H1 (cell line): Measurements from ENCODE around the gene IP6K1. TPM values are rescaled to one million over a fixed set of nuclear protein-coding genes. Genes with fewer than 3 reads are reported as not detected.

Source experiments
- CTCF ChIA-PET: fragments of 300-600 bp; sonication (Branson Sonifier 250); formaldehyde crosslinking; loops from one replicate; lab custom pipeline; 2021; ENCODE audit not compliant: partially characterized antibody; lab: Charles Lee
- POLR2A ChIA-PET: fragments of 300-600 bp; sonication (Branson Sonifier 250); formaldehyde crosslinking; loops from one replicate; lab custom pipeline; 2021; ENCODE audit warnings: inconsistent platforms; ENCODE audit not compliant: partially characterized antibody; lab: Charles Lee
- DNase-seq, 2 experiments: peaks; one replicate each; pipeline versions ENCODE4 v3.0.0 to v3.0.0-alpha.2; 2010 to 2022; ENCODE audit warnings: low spot score in 2 of 2, low read depth in 1 of 2, mixed read lengths in 1 of 2
- FAIRE-seq: peaks from 2 replicates; lab custom pipeline; 2011; peaks lifted over from hg19 to GRCh38; lab: Jason Lieb, UNC
- H2AFZ ChIP-seq: 2 replicates; pipeline ENCODE4 v1.8.1; 2012; ENCODE audit warnings: low read length, inconsistent platforms
- H2AK5ac ChIP-seq: 2 replicates; pipeline ENCODE4 v1.6.1; 2013; ENCODE audit warnings: low read depth, low read length
- H2BK120ac ChIP-seq: replicated peaks from 2 replicates; pipeline ENCODE3; 2013; ENCODE audit warnings: low read depth, low read length, inconsistent platforms
- H2BK12ac ChIP-seq: 2 replicates; pipeline ENCODE4 v1.6.1; 2013; ENCODE audit warnings: low read depth, low read length
- H2BK15ac ChIP-seq: 2 replicates; pipeline ENCODE4 v1.6.1; 2013; ENCODE audit warnings: low read length
- H2BK20ac ChIP-seq: 2 replicates; pipeline ENCODE4 v1.6.1; 2013; ENCODE audit warnings: low read length
- H2BK5ac ChIP-seq: 2 replicates; pipeline ENCODE4 v1.6.1; 2013; ENCODE audit warnings: low read depth, low read length
- H3K14ac ChIP-seq: 2 replicates; pipeline ENCODE4 v1.6.1; 2013; ENCODE audit warnings: inconsistent platforms; ENCODE audit not compliant: insufficient read length
- H3K18ac ChIP-seq: 2 replicates; pipeline ENCODE4 v1.6.1; 2013; ENCODE audit warnings: low read length; ENCODE audit errors: extremely low read depth
- H3K23ac ChIP-seq: 2 replicates; pipeline ENCODE4 v1.6.1; 2013; ENCODE audit warnings: inconsistent platforms; ENCODE audit not compliant: insufficient read length
- H3K23me2 ChIP-seq: 2 replicates; pipeline ENCODE4 v1.6.1; 2013; ENCODE audit warnings: low read depth, low read length
- H3K27ac ChIP-seq: 2 replicates; pipeline ENCODE4 v1.6.1; 2011; ENCODE audit warnings: low read depth, low read length, inconsistent platforms
- H3K27me3 ChIP-seq, 4 experiments: replicated peaks in 1 of 4; 1 replicate in 1 of 4; 2 replicates in 3 of 4; pipeline versions ENCODE4 v1.6.1 to v1.8.1; 2011 to 2013; ENCODE audit warnings: low read length in 3 of 4, mild to moderate bottlenecking in 3 of 4, inconsistent platforms in 2 of 4, mixed read lengths in 2 of 4, moderate library complexity in 1 of 4; ENCODE audit not compliant: control insufficient read depth in 3 of 4, insufficient read depth in 3 of 4; ENCODE audit errors: extremely low read depth in 1 of 4
- H3K36me3 ChIP-seq, 4 experiments: 2 replicates each; pipeline versions ENCODE4 v1.6.1 to v1.8.1; 2011 to 2013; ENCODE audit warnings: mild to moderate bottlenecking in 4 of 4, low read length in 3 of 4, moderate library complexity in 2 of 4, control low read depth in 1 of 4, inconsistent platforms in 1 of 4; ENCODE audit not compliant: insufficient read depth in 4 of 4, control insufficient read depth in 2 of 4
- H3K4ac ChIP-seq: replicated peaks from 2 replicates; pipeline ENCODE3; 2013; ENCODE audit warnings: low read length, low read depth, mixed read lengths, inconsistent platforms; ENCODE audit not compliant: insufficient read length
- H3K4me1 ChIP-seq, 4 experiments: replicated peaks in 1 of 4; 1 replicate in 1 of 4; 2 replicates in 3 of 4; pipeline versions ENCODE4 v1.6.1 to v1.8.1; 2011 to 2013; ENCODE audit warnings: low read length in 3 of 4, inconsistent platforms in 2 of 4, mixed read lengths in 1 of 4; ENCODE audit not compliant: insufficient read depth in 4 of 4, control insufficient read depth in 3 of 4
- H3K4me2 ChIP-seq, 2 experiments: 2 replicates each; pipeline versions ENCODE4 v1.6.1 to v1.8.1; 2011 to 2013; ENCODE audit warnings: low read depth in 2 of 2, low read length in 2 of 2, control low read depth in 1 of 2, inconsistent platforms in 1 of 2, mild to moderate bottlenecking in 1 of 2; ENCODE audit not compliant: insufficient read depth in 1 of 2
- H3K4me3 ChIP-seq, 4 experiments: fragments of 200-600, 300-600 bp in 1 of 4; sonication (generic), shearing (Covaris generic), sonication (Bioruptor Twin) in 1 of 4; 2 replicates each; pipeline versions ENCODE4 v1.5.1 to v1.8.1; 2011 to 2016; ENCODE audit warnings: low read length in 4 of 4, low read depth in 3 of 4, control low read depth in 2 of 4, inconsistent platforms in 2 of 4, mild to moderate bottlenecking in 2 of 4, mixed read lengths in 1 of 4, moderate library complexity in 1 of 4; ENCODE audit not compliant: insufficient read depth in 2 of 4; ENCODE audit errors: extremely low read depth in 1 of 4
- H3K56ac ChIP-seq: replicated peaks from 2 replicates; pipeline ENCODE3; 2013; ENCODE audit warnings: low read depth, mild to moderate bottlenecking, mixed read lengths, low read length, inconsistent platforms; ENCODE audit not compliant: insufficient read length
- H3K79me1 ChIP-seq: 2 replicates; pipeline ENCODE4 v1.6.1; 2013; ENCODE audit warnings: low read depth, low read length, control low read depth
- H3K79me2 ChIP-seq, 2 experiments: 2 replicates each; pipeline versions ENCODE4 v1.6.1 to v1.8.1; 2012 to 2013; ENCODE audit warnings: low read length in 2 of 2, mild to moderate bottlenecking in 2 of 2, inconsistent platforms in 1 of 2; ENCODE audit not compliant: insufficient read depth in 2 of 2, control insufficient read depth in 1 of 2
- H3K9ac ChIP-seq, 4 experiments: replicated peaks in 1 of 4; 1 replicate in 1 of 4; 2 replicates in 3 of 4; pipeline versions ENCODE4 v1.6.1 to v1.8.1; 2011 to 2013; ENCODE audit warnings: low read depth in 3 of 4, low read length in 3 of 4, control low read depth in 2 of 4, mild to moderate bottlenecking in 2 of 4, moderate library complexity in 2 of 4, inconsistent platforms in 1 of 4; ENCODE audit errors: extremely low read depth in 1 of 4
- H3K9me3 ChIP-seq, 2 experiments: 2 replicates each; pipeline versions ENCODE4 v1.6.1 to v1.8.1; 2012 to 2013; ENCODE audit warnings: mild to moderate bottlenecking in 2 of 2, moderate library complexity in 2 of 2, control low read depth in 1 of 2, inconsistent platforms in 1 of 2, low read depth in 1 of 2, low read length in 1 of 2, mixed read lengths in 1 of 2; ENCODE audit not compliant: insufficient read depth in 2 of 2
- H4K20me1 ChIP-seq, 2 experiments: replicated peaks in 1 of 2; 2 replicates each; pipeline versions ENCODE3 to v1.8.1; 2011 to 2013; ENCODE audit warnings: inconsistent platforms in 2 of 2, low read length in 2 of 2, mild to moderate bottlenecking in 1 of 2; ENCODE audit not compliant: insufficient read depth in 2 of 2, control insufficient read depth in 1 of 2
- H4K5ac ChIP-seq: 2 replicates; pipeline ENCODE4 v1.6.1; 2013; ENCODE audit warnings: low read length, low read depth, mixed read lengths, inconsistent platforms; ENCODE audit not compliant: insufficient read length
- H4K8ac ChIP-seq: 2 replicates; pipeline ENCODE4 v1.8.0; 2013; ENCODE audit warnings: mild to moderate bottlenecking, moderate library complexity, low read length, inconsistent platforms; ENCODE audit not compliant: insufficient read depth; ENCODE audit errors: extremely low read depth
- H4K91ac ChIP-seq: replicated peaks from 2 replicates; pipeline ENCODE3; 2013; ENCODE audit warnings: low read length, mixed read lengths, inconsistent platforms; ENCODE audit not compliant: insufficient read length
- CBX5 ChIP-seq: fragments of 300-800, 300-1000 bp; sonication (generic); IDR thresholded peaks from 2 replicates; pipeline ENCODE4 v1.7.1; 2016; ENCODE audit warnings: antibody characterized with exemption, low read length, low read depth
- CREB1 ChIP-seq: IDR thresholded peaks from 2 replicates; pipeline ENCODE4 v1.6.1; 2012; ENCODE audit warnings: inconsistent platforms
- SAP30 ChIP-seq: fragments of 300-600 bp; sonication (generic); IDR thresholded peaks from 2 replicates; pipeline ENCODE4 v1.7.1; 2012; ENCODE audit warnings: low read length, moderate library complexity, mild to moderate bottlenecking, inconsistent platforms; ENCODE audit not compliant: insufficient read depth, insufficient replicate concordance
- YY1 ChIP-seq: IDR thresholded peaks from 2 replicates; pipeline ENCODE4 v1.6.1; 2011; ENCODE audit warnings: low read depth, mild to moderate bottlenecking, low read length
- WGBS, 2 experiments: shearing (Covaris generic) in 1 of 2; methylation state at CpG; one replicate each; pipeline versions ENCODE4 v1.1.6 to v1.1.7; 2013 to 2015; ENCODE audit warnings: low lambda C conversion rate in 2 of 2, mixed read lengths in 2 of 2, inconsistent platforms in 1 of 2, low coverage in 1 of 2, missing lambda C conversion rate in 1 of 2; ENCODE audit not compliant: insufficient replicate concordance in 2 of 2, insufficient coverage in 1 of 2, insufficient read length in 1 of 2; ENCODE audit errors: extremely low coverage in 1 of 2, missing lambda C conversion rate in 1 of 2; 5-methylcytosine and 5-hydroxymethylcytosine counted together
- polyA plus RNA-seq, 7 experiments: library from polyadenylated mRNA; depleted of rRNA in 3 of 7; stranded (reverse) in 5 of 7; unstranded in 2 of 7; fragments of >200 nt in 5 of 7; fragments of 200-250 nt in 2 of 7; gene quantifications; 1 replicate in 5 of 7; 2 replicates in 1 of 7; 4 replicates in 1 of 7; pipeline versions ENCODE4 v1.2.1 to v1.2.3, GENCODE V29; 2011 to 2013; ENCODE audit warnings: missing spikeins in 2 of 7, mixed read lengths in 2 of 7
- total RNA-seq: library from RNA; stranded (reverse); fragmentation: NEBNext Ultra II Directional; extraction: Animal tissue kit (Norgen Biotek cat#: 25700); gene quantifications from 2 replicates; pipeline ENCODE4 v1.2.1, GENCODE V29; 2021

Gene IP6K1
- total and polyA plus RNA-seq, 2 of the 8 experiments (the other 6 are each of a cell fraction or from before 2014, with no cell fraction given) = 31.5 to 35.2 TPM

DNA sequence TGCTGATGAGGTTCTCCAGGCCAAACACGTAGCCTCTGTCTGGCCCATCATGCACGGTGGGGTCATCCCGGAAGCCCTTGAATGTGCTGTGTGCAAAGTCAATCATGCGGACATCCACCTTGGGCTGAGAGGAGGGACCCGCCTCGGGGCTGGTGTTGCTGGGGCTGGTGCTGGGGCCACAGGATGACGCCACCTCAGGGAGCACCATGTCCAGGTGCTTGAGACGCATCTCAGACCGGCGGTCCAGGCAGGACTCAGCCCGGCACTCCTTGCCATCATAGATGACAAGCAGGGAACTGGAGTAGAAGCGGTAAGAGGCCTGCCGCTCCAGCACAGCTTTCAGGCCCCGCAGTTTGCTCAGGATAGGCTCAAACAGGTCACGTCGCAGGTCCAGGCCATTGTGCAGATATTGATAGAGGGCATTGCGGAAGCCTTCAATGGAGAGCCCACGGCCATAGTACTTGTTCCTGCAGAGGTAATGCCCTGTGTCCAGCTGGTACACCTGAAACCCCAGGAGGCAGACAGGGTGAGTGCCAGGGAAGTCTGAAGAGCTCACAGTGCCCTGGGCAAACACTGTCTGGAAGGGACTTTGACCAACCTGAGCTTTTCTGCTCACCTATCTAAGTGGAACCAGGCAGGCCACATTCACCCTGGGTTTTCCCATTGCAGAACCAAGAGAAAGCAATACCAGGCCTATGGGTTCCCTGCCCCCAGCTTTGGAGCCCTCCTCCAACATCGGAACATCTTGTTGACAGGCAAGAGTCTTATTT lies 59.0 kb downstream of the IP6K1 start:
- 91% methylated on average over 19 of the region's 19 CpGs; no CpG with 5 or more reads in 1 of the 2 experiments for WGBS, 2 experiments
- no peak overlapping the region for H2BK120ac ChIP-seq
- POLR2A ChIA-PET = interaction anchor here (1.2 to 4.8 kb wide), 3 partner anchors 9 to 59 kb away, joined by 6 to 18 read pairs (median 6); partner anchors contain the start of gene IP6K1

More for the DNA sequence above, 59.0 kb downstream of the IP6K1 start:
- Histone ChIP-seq H3K79me2 (peaks cover 0 to 8% of the 10 kb centered on the region in 2 experiments; a peak in 1 of 4 replicates), H3K79me1 (peaks cover 5% of the 10 kb centered on the region; the same call in 1 of the 2 replicates), H3K27ac (no peak overlapping the region), H2AK5ac (no peak overlapping the region), H3K4ac (no peak overlapping the region), H4K5ac (no peak overlapping the region), H3K9ac (no peak overlapping the region), H3K4me3 (no peak overlapping the region), H2BK5ac (no peak overlapping the region), H2AFZ (no peak overlapping the region), H3K4me2 (no peak overlapping the region), H2BK15ac (no peak overlapping the region), H2BK12ac (no peak overlapping the region), H3K23ac (no peak overlapping the region), H4K8ac (no peak overlapping the region), H3K23me2 (peaks cover 6% of the 10 kb centered on the region; the same call in 1 of the 2 replicates), H3K27me3 (no peaks in the 10 kb centered on the region), H4K91ac (no peak overlapping the region), H3K36me3 (peaks cover 4 to 26% (median 21%) of the 10 kb centered on the region in 4 experiments), H3K56ac (no peak overlapping the region), H3K14ac (no peak overlapping the region), H4K20me1 (peaks cover 2 to 10% of the 10 kb centered on the region in 2 experiments), H3K9me3 (no peaks in the 10 kb centered on the region), H2BK20ac (no peak overlapping the region), H3K4me1 (peaks cover 0 to 15% (median 8%) of the 10 kb centered on the region in 4 experiments; a peak in 6 of 7 replicates), H3K18ac (no peak overlapping the region)
- TF ChIP-seq CBX5 (no peak), YY1 (no peak), SAP30 (no peak), CREB1 (no peak)
- FAIRE-seq (no peak), DNase-seq (no peak)
- CTCF ChIA-PET = interaction anchor here (0.6 kb wide), 2 partner anchors 160 to 315 kb away, joined by 3 to 4 read pairs; no protein-coding TSS in a partner anchor
